Ramos (cell line): ENCODE data around the gene DOK5.

Experiments
- in situ Hi-C: fragments of 300-500 bp; cut with MboI; formaldehyde crosslinking; loops from one replicate; pipeline ENCODE4 v1.14.3; 2022; ENCODE audit warnings: low sequenced_read_pairs; ENCODE audit not compliant: unreplicated experiment

Gene DOK5

GRCh38 chr20:54631059-54631458 lies 155.7 kb downstream of the DOK5 start:
- in situ Hi-C loops: no loop called here

GRCh38 chr20:54633374-54634355 lies 158.3 kb downstream of the DOK5 start:
- in situ Hi-C loops: no loop called here

GRCh38 chr20:54636575-54636974 lies 161.2 kb downstream of the DOK5 start:
- in situ Hi-C loops: no loop called here

- in situ Hi-C loops: loop anchor here (10.0 kb wide), 1 partner anchor 535 kb away; no protein-coding TSS in a partner anchor
Measured at GRCh38 chr20:54639941-54640340, 164.5 kb downstream of the DOK5 start.

- in situ Hi-C loops: loop anchor here (10.0 kb wide), 1 partner anchor 536 kb away; no protein-coding TSS in a partner anchor
Measured at GRCh38 chr20:54640800-54641199, 165.4 kb downstream of the DOK5 start.

- in situ Hi-C loops: loop anchor here (10.0 kb wide), 1 partner anchor 538 kb away; no protein-coding TSS in a partner anchor
Measured at GRCh38 chr20:54642864-54643667, 167.7 kb downstream of the DOK5 start.

GRCh38 chr20:54643761-54644160 lies 168.4 kb downstream of the DOK5 start:
- in situ Hi-C loops: loop anchor here (10.0 kb wide), 1 partner anchor 539 kb away; no protein-coding TSS in a partner anchor

GRCh38 chr20:54645445-54646155 lies 170.2 kb downstream of the DOK5 start:
- in situ Hi-C loops: loop anchor here (10.0 kb wide), 1 partner anchor 541 kb away; no protein-coding TSS in a partner anchor

- in situ Hi-C loops: loop anchor here (10.0 kb wide), 1 partner anchor 541 kb away; no protein-coding TSS in a partner anchor
Measured at GRCh38 chr20:54646156-54646517, 170.7 kb downstream of the DOK5 start.

- in situ Hi-C loops: loop anchor here (10.0 kb wide), 1 partner anchor 544 kb away; no protein-coding TSS in a partner anchor
Measured at GRCh38 chr20:54648421-54649142, 173.2 kb downstream of the DOK5 start.

GRCh38 chr20:54649511-54649962 lies 174.1 kb downstream of the DOK5 start:
- in situ Hi-C loops: loop anchor here (10.0 kb wide), 1 partner anchor 545 kb away; no protein-coding TSS in a partner anchor

GRCh38 chr20:54650052-54650719 lies 174.8 kb downstream of the DOK5 start:
- in situ Hi-C loops: no loop called here

GRCh38 chr20:54651252-54651651 lies 175.9 kb downstream of the DOK5 start:
- in situ Hi-C loops: no loop called here

- in situ Hi-C loops: no loop called here
Measured at GRCh38 chr20:54654450-54654849, 179.1 kb downstream of the DOK5 start.

GRCh38 chr20:54657268-54657826 lies 182.0 kb downstream of the DOK5 start:
- in situ Hi-C loops: no loop called here

GRCh38 chr20:54658525-54658924 lies 183.1 kb downstream of the DOK5 start:
- in situ Hi-C loops: no loop called here

GRCh38 chr20:54661265-54661664 lies 185.9 kb downstream of the DOK5 start:
- in situ Hi-C loops: no loop called here

- in situ Hi-C loops: no loop called here
Measured at GRCh38 chr20:54661880-54662465, 186.6 kb downstream of the DOK5 start.
